Ammon's horn (tissue), 1 donor: ENCODE results near the gene RSPO4.
"Not testable (repeated sequence)": the region's sequence is repeated elsewhere in the genome, so short reads cannot be mapped to it uniquely, and the experiment has no call there.

Experiments
- DNase-seq: peaks from one replicate; pipeline ENCODE4 v3.0.0-alpha.2; 2016; ENCODE audit warnings: low spot score

RSPO4 gene

DNA sequence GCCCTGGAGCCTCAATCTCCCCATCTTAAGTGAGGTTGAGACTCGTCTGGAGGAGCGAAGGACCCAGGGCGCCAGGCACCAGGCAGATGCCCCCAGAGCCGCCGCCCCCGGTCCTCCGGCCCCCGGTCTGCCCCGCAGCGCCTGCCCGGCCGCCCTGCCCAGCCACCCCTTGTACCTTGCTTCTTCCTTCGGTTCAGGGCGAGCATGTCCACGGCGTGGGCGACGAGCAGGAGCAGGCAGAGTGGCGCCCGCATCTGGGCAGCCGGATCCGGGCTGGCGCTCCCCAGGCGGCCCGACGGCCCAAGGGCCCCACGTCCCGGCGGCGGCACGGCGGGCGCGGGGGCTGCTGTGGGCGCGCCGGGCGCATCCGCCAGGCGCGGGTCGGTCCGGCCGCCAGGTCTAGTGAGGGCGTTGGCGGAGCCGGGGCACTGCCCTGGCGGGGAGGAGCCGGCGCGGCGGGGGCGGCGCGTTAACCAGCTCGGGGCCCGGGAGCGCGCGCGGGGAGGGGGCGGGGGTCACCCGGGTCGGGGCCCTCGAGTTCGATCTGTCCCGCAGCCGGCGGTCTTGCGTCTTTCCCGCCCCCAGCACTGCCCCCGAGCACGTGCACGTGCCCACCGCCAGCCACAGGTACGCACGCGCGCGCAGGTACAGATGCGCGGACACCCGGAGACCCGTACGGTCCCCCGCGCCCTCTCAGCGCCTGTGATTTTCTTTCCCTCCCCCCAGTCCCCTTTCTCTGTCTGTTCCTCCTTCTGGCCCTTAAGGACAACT, at the start of gene RSPO4:
Gene RSPO4 (minus strand): TSS at position 401 of the 771 bp plus-strand sequence. CDS start 147 bp downstream, at position 254.
- DNase-seq = no peak

DNA sequence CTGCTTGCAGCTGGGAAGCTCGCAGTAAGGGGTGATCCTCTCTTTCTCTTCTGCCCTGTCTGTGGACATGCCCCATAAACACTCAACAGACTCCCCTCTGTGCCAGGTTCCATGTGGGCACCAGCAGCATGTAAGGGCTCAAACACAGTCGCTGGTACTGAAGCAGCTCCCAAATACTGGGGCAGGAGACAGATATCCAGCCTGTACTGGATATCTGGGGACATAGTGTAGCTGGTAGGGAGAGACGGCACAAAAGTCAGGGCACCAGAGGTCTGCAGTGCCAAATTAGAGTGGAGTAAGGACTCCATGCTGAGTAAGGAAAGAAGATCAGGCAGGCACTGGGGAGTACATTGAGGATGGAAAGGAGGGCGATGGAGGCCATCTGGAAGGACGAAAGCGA, 48.3 kb upstream of the RSPO4 start:
- no peak for DNase-seq

DNA sequence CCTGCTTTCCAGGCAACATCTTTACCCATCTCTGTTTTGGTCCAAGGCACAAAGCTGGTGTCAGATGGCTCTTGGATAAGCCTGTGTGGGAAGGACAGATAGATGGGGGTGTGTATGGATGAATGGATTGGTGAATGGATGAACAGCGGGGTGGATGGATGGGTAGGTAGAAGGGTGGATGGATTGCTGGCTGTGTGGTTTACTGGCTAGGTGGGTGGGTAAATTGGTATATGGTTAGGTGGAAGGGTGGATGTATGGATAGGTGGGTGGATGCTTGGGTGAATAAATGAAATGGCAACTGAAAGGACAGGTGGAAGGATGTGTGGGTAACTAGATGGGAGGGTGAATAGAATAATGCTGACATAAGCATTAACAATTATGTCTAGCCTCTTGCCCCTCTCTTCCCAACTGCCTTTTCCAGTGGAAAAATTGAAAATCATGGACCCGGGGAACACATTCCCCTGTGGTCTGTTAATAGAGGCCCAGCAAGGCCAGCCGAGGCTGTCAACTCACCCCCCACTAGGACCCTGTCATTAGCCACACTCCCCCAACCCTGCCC, 43.8 kb upstream of the RSPO4 start:
- no peak for DNase-seq

DNA sequence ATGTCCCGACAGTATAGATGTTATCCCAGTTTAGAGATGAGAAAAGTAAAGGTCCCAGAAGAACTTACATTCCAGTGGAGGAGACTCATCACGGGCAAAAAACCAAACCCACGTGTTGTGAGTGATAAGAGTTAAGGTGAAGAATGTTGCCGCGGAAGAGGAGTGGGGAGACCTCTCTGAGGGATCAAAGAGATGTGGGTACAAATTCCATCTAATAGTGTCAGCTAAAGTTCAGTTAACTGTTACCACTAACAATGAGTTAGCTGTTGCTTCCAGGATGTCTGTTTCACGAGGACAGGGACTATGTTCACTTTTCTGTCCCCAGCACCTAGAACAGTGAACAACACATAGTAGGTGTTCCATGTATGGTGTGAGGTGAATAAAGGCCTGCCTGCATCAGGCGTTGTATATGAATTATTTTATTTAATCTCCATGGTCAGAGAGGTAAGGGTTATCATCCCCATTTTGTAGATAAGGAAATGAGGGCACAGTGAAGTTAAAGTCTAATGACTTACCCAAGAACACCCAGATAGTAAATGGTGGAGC, 39.8 kb upstream of the RSPO4 start:
- no peak for DNase-seq

DNA sequence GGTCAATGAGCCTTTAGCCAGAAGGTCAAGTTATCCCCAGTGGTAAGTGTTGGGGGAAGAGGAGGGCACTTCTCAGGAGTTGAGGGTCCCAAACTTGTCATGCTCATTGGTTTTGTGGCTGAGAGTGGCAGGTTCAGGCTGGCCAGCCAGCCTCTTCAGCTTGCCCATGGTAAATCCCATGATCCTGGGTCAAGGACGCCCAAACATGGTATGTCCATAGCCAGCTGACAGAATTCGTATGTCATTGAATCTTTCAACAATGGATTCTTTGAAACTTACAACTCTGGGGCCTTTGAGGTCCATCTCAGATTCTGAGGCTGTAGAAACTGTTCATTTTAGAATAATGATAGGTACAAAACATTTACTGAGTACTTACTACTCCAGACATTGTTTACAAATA, 36.1 kb upstream of the RSPO4 start:
- no peak for DNase-seq

DNA sequence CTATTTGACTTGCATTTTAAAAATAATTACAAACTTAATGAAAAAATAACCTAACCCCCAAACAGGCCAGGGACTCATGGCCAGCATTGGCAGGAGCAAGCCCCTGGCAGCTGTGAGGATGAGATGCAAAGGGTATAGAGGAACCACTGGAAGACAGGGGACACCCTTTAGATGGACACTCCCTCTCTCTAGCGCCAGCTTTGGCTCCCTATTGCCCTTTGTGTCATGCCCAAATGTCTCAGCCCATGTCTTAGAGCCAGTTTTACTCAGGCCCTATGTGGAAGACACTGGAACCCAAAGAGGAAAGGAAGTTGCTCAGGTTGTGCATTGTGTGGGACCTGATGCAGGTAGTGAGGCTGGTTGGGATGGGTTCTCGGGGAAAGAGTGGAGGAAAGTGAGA, 34.9 kb upstream of the RSPO4 start:
- no peak for DNase-seq

DNA sequence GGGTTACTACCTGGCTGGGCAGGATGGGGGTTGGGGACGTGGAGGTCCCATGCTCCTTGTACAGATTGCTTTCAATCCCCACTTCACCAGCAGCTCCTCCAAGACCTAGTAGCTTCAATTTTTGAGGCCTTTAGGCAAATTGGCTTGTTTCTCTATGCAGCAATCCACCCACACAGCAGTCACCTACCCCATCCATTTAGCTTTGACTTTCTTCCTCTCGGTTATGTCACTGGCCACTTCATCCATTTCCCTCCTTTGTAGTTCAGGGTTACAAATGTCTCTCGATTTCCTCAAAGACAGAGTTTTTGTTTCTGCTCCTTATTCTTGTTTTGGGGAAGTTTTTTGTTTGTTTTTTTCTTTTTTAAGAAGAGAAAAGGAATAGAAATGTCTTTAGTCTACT, 33.4 kb upstream of the RSPO4 start:
- DNase-seq = no peak

DNA sequence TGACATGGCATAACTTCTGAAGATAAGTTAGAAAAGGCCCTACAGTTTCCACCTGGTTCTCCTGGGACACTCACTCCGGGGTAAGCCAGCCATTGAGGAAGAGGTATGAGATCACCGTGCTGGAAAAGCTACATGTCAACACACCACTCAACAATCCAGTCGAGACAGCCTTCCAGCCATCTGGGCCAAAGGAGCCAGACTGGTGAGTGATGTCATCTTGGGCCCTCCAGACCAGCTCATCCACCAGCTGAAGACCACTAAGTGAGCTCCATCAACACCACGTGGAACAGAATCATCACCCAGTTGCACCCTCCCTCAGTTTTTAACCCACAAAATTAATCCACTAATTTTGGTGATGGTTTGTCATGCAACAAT, 32.3 kb upstream of the RSPO4 start:
- no peak for DNase-seq

DNA sequence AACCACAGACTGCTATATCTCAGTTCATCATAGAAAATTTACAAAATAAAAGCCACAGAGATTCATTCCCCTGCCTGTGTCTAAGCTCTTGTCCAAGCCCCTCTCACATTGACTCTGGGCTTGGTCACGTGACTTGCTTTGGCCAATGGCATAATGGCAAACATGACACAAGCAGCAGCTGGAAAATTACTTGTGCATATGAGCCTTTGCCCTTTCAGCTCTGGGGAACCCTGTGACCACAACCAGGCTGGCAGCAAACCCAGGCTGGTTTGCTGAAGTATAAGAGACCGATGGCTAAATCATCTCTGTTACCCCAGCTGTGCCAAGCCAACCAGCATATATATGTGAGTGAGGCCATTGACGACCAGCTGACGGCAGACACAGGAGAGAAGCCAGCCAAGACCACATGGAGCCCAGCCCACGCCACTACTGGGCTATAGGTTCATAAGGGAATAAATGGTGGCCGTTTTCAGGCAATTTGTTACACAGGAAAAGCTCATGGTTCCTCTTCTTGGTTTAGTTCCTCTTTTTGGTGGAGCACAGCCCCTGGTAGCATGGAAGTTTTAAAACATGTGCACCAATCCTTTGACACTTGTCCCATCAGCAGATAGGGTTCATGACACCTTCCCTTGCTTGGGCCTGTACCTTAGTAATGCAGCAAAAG, 31.8 kb upstream of the RSPO4 start:
- peak; percentile 14 for DNase-seq

DNA sequence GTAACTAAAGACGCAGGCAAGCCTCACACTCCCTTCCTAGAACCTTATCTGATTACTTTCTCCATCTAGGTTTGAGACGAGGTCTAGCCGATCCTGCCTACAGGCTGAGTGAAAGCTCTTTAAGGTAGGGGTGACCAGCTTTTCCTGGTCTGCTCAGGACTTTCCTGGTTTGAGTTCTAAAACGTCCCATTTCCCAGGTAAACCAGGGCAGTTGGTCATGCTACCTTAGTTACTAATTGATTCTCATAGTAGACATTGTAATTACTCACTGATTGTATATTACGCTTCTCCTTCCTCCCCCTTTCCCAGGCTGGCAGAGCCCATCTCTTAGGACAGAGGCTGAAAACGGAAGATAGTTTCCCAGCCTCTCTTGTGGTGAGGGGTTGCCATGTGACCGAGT, 27.9 kb upstream of the RSPO4 start:
- DNase-seq = no peak

DNA sequence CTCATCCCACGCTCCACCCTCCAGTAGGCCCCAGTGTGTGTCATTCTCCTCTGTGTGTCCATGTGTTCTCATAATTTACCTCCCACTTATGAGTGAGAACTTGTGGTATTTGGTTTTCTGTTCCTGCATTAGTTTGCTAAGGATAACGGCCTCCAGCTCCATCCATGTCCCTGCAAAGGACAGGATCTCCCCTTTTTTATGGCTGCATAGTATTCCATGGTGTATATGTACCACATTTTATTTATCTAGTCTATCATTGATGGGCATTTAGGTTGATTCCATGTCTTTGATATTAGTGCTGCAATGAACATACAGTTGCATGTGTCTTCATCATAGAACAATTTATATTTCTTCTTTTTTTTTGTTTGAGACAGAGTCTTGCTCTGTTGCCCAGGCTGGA, 24.1 kb upstream of the RSPO4 start:
- not testable (repeated sequence) for DNase-seq

DNA sequence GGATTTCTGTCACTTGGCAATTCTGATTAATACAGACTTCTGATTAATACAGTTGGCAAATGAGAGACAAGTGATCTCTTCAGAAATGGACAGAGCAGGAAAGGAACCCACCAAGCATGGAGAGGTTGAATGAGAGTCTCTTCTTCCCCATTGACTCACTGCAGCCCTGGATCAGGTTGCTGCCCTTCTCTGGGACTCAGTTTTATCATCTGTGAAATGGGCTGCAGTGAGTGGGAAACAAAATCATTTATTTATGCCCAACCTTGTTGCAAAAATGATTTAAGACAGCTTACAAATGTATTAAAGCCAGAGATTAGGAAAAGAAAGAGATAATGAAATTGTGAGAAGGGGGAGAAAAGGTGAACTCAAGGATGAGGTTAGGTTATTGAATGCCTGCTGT, 20.8 kb upstream of the RSPO4 start:
- no peak for DNase-seq

DNA sequence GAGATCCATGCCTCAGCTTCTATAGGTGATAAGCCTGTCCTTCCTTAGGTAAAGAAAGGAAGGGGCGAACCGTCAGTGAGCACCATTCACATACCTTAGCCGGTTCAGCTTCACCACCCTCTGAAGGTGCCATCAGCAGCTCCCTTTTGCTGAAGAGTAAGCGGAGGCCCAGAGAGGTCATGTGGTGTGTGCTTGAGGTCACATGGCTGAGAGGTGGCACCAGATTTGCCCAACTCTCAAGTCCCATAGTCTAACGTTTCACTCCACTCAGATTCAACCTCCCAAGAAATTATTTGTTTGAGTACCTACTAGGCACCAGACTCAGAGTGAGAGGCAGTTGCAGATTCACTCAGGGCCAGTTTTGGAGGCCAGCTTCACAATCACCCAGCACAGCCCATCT, 18.5 kb upstream of the RSPO4 start:
- no peak for DNase-seq

DNA sequence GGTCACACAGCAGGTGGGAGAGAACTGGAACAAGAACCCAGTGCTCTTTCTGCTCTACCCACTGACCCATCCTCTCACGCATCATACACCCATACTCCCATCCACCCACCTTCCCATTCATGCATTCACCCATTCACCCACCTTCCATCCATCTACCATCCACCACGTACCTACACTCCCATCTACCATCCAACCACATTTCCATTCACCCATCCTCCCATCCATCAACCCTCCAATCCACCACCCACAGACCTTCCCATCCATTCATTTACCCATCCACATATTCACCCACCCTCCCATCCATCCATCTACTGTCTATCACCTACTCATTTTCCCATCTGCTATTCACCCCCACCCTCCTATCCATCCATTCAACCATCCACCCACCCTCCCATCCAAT, 17.2 kb upstream of the RSPO4 start:
- DNase-seq = no peak

DNA sequence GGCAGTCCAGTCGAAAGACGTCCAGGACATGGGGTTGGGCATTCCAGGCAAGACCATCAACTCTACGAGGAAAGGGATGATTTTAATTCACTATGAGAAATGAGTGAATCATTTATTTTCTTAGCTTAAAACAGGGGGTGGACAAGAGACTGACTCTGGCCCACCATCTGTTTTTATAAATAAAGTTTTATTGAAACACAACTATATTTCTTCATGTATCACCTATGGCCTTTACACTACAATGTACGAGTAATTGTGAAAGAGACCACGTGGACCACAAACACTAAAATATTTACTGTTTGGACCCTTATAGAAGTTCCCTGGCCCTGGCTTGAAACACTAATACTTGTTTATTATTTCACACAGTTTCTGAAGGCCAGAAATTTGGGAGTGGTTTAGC, 15.6 kb upstream of the RSPO4 start:
- no peak for DNase-seq

DNA sequence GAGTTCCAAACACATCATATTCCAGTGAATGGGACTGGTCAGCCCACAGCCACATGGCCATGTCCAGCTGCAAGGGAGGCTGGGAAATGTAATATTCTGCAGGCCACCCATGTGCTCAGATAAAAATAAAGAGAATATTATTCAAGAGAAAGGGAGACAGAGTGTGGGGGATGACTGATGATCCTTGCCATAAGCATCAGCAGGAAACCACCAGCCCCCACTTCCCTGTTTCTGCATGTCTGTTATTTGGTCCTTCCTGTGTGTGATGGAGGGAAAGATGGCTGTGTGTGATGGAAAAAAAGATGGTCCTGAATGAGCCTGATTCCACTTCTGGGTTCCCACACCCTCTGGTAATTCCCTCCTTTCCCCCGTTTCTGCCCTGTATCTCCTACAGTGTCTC, 13.1 kb upstream of the RSPO4 start:
- no peak for DNase-seq

DNA sequence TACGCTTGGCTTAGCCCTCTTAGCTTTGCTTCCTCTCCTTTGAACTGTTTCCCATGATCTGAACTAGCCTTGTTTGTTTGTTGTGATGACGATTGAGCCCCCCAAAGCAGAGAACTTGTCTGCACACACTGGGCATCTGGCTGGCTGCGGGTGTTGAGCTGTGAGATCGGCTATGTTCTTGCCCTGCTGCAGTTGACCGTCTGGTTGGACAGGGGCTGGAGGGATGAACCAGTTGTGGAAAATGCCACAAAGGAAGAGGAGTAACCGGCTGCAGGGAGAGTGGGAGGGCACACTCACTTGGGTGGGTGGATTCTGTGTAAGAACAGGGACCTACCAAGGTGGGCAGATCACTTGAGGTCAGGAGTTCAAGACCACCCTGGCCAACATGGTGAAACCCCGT, 12.4 kb upstream of the RSPO4 start:
- no peak for DNase-seq

DNA sequence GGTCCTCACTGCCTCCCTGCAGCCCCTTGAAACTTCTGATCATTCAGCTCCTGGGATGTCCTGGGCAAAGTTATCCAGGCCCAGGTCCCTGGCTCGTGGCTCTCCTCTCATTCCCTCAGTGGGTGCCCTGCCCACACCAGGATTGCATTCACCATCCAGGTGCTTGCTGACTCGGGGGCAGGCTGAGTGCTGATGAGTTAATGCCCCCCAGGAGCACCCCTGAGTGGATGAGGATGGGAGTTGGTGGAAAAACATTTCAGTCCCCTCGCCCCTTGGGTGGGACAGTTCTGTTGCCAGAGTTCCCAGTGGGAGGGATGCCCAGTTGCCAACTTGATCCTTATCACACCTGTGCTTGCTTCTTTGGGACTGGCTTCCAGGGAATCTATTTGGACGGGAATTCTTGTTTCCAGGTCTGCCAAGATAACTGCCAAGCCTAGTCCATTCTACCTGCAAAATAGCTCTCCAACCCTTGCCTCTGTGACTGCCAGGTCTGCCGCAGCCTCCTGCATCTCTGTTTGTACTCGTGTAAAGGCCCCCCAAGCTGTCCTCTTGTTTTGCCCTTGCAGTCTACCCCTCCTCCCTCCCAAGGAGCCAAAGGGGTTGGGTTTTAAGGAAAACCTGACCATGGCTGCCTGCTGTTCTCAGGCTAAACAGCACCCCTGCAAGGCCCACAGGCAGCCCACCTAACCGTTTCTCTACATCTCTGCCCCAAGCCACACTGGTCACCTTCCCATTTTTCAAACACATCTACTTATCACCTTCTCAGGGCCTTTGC, 11.6 kb upstream of the RSPO4 start:
- no peak for DNase-seq

DNA sequence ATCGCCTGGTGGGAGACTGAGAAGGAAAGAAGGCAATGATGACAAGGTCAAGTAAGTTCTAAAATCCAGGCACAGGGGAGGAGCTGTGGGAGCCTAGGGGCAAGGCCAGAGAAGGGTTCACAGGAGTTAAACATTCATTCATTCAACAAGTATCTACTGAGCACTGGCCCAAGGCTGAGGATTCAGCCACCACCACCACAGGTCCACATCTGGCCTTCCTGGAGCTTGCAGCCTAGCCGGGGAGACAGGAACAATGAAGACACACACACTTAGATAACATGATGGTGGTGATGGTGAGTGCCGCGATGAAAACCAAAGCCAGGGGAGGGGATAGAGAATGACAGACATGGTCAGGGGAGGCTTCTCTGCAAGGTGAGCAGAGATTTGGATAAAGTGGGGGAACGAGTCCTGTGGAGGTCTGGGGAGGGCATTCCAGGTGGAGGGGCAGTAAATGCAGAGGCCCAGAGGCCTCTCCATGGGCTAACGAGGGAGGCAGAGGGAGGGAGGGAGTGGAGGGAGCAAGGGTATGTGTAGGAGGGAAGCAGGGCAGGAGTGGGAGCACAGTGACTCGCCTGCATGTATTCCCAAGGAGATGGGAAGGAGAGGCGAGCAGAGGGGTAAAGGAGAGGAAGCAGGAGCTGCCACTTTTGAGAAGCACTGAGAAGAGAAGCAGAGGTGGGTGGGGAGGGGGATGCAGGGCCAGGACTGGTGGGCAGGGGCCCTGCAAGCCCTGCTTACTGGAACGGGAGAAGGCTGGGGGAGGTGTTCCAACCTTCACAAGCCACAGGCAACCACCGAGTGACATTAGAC, 10.5 kb upstream of the RSPO4 start:
- no peak for DNase-seq

DNA sequence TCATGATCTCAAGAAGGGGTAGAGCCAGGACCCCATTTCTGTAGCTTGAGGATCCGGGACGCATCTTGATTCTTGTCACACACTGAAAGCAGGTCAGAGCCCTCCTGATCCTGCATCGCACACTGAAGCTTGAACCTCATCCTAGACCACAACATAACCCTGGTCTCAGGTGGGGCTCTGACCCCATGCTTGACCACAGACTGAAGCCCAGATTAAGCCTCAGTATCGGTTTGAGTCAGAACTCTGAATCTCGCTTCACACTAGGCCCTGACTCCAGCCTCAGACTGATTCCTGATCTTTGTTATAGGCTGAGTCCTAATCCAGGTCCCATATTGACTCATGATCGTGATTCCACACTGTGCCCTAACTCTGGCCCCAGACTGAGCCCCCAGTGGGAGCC, 8.5 kb upstream of the RSPO4 start:
- no peak for DNase-seq

DNA sequence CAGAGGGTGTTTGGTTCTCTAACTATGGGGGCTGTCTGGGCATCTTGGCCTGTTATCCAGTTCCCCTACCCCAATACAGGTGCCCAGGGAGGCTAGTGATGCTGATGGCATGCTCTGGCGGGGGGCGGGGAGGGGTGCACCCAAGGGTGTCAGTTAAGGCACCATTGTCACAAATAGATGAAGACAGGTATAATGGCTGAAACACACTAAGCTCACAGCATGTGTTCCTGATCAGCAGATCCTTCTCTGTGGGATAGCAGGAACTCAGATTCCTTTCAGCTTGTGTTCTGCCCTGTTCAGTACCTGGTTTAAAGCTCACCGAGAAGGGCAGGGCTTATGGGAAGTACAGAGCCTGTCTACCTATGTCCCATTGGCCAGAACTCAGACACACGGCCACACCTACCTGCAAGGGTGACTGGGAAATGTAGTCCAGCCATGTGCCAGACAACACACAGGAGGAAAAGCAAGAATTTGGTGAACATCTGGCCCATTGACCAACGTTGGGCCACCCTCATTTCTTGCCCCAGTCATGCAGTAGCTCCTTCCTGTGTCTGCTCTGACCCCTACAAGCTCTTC, 3.4 kb upstream of the RSPO4 start:
- DNase-seq = peak; percentile 16
